Measurements from ENCODE around the gene PDCD1.

Gene PDCD1

GRCh38 chr2:241895427-241895711 is 36.7 kb upstream of the PDCD1 start:
- no peak for DNase-seq

- DNase-seq = no peak
These were observed 36.2 kb upstream of the PDCD1 start for GRCh38 chr2:241894681-241895426.

- DNase-seq = no peak
These were observed 35.5 kb upstream of the PDCD1 start for GRCh38 chr2:241894056-241894641.

- DNase-seq = no peak
These were observed 34.6 kb upstream of the PDCD1 start for GRCh38 chr2:241893265-241893664.

- no peak for DNase-seq
These were observed 33.8 kb upstream of the PDCD1 start for GRCh38 chr2:241892299-241893137.

GRCh38 chr2:241891988-241892298 is 33.2 kb upstream of the PDCD1 start:
- no peak for DNase-seq

GRCh38 chr2:241891315-241891987 is 32.8 kb upstream of the PDCD1 start:
- DNase-seq = no peak

- DNase-seq = no peak
These were observed 32.0 kb upstream of the PDCD1 start for GRCh38 chr2:241890524-241891235.

- no peak for DNase-seq
These were observed 29.9 kb upstream of the PDCD1 start for GRCh38 chr2:241888641-241889040.

- DNase-seq = no peak
These were observed 29.3 kb upstream of the PDCD1 start for GRCh38 chr2:241887806-241888522.

- DNase-seq = no peak
These were observed 28.2 kb upstream of the PDCD1 start for GRCh38 chr2:241886840-241887447.

GRCh38 chr2:241885946-241886643 is 27.4 kb upstream of the PDCD1 start:
- DNase-seq = no peak

GRCh38 chr2:241885291-241885945 is 26.7 kb upstream of the PDCD1 start:
- DNase-seq = no peak

GRCh38 chr2:241884951-241885290 is 26.2 kb upstream of the PDCD1 start:
- DNase-seq = no peak

GRCh38 chr2:241882091-241882625 is 23.5 kb upstream of the PDCD1 start:
- peak; percentile 56 for DNase-seq

- DNase-seq = no peak
These were observed 21.8 kb upstream of the PDCD1 start for GRCh38 chr2:241880311-241881073.

GRCh38 chr2:241879326-241879725 is 20.6 kb upstream of the PDCD1 start:
- no peak for DNase-seq

- peak; percentile 65 for DNase-seq
These were observed 19.6 kb upstream of the PDCD1 start for GRCh38 chr2:241877989-241878970.
